WTC11 (cell line): ENCODE results near the gene ATP8B3. TPM values are rescaled to one million over a fixed set of nuclear protein-coding genes. Genes with fewer than 3 reads are reported as not detected.

Experiments used
- ATAC-seq: fragments of 200-7000 bp; cut with Tn5 transposase; 2 replicates; pipeline ENCODE4 v1.10.0; 2021; ENCODE audit warnings: mild to moderate bottlenecking, moderate library complexity
- CTCF ChIA-PET: fragments of 300-600 bp; sonication (Branson Sonifier 250); formaldehyde crosslinking; loops from one replicate; lab custom pipeline; 2021; ENCODE audit warnings: antibody characterized with exemption; lab: Charles Lee
- POLR2A ChIA-PET: fragments of 350-600 bp; sonication (Branson Sonifier 250); formaldehyde crosslinking; loops from one replicate; lab custom pipeline; 2021; ENCODE audit warnings: antibody characterized with exemption; lab: Charles Lee
- DNase-seq: peaks from one replicate; pipeline ENCODE4 v3.0.0; 2021; ENCODE audit warnings: low spot score
- H3K27ac Mint-ChIP-seq: 2 replicates; pipeline ENCODE4 v1.8.0; 2021; ENCODE audit warnings: mixed read lengths
- H3K27me3 Mint-ChIP-seq: 2 replicates; pipeline ENCODE4 v1.8.0; 2021; ENCODE audit warnings: low read depth, mild to moderate bottlenecking, moderate library complexity, mixed read lengths
- H3K36me3 Mint-ChIP-seq: 2 replicates; pipeline ENCODE4 v1.8.0; 2021; ENCODE audit warnings: mixed read lengths
- H3K4me1 Mint-ChIP-seq: 2 replicates; pipeline ENCODE4 v1.8.0; 2022; ENCODE audit warnings: mixed read lengths
- H3K4me3 Mint-ChIP-seq: 2 replicates; pipeline ENCODE4 v1.8.0; 2021; ENCODE audit warnings: mild to moderate bottlenecking, moderate library complexity, mixed read lengths
- H3K9me3 Mint-ChIP-seq: 2 replicates; pipeline ENCODE4 v1.8.0; 2021; ENCODE audit warnings: mixed read lengths
- ESRRA ChIP-seq: sonication (generic); formaldehyde crosslinking; IDR thresholded peaks from 2 replicates; pipeline ENCODE4 v1.8.1; 2022; ENCODE audit warnings: mild to moderate bottlenecking, missing genetic modification reagents, borderline replicate concordance
- ETV6 ChIP-seq: sonication (generic); formaldehyde crosslinking; IDR thresholded peaks from 2 replicates; pipeline ENCODE4 v1.8.1; 2022; ENCODE audit warnings: mild to moderate bottlenecking, missing genetic modification reagents
- FOXP4 ChIP-seq: sonication (generic); formaldehyde crosslinking; IDR thresholded peaks from 2 replicates; pipeline ENCODE4 v1.8.0; 2022; ENCODE audit warnings: mild to moderate bottlenecking, missing genetic modification reagents
- HMGA2 ChIP-seq: fragments of 250-450 bp; sonication (Bioruptor Pico); IDR thresholded peaks from 2 replicates; pipeline ENCODE4 v1.4.0; 2021; ENCODE audit warnings: mild to moderate bottlenecking, moderate library complexity
- IRF1 ChIP-seq: sonication (generic); formaldehyde crosslinking; IDR thresholded peaks from 2 replicates; pipeline ENCODE4 v1.8.0; 2023; ENCODE audit warnings: missing genetic modification reagents
- IRF2 ChIP-seq: sonication (generic); formaldehyde crosslinking; IDR thresholded peaks from 2 replicates; pipeline ENCODE4 v1.8.0; 2022; ENCODE audit warnings: low read depth, missing genetic modification reagents, borderline replicate concordance
- PRDM15 ChIP-seq: sonication (generic); formaldehyde crosslinking; IDR thresholded peaks from 2 replicates; pipeline ENCODE4 v1.8.0; 2022; ENCODE audit warnings: missing genetic modification reagents
- PRRX2 ChIP-seq: fragments of 250-450 bp; sonication (Bioruptor Pico); IDR thresholded peaks from 2 replicates; pipeline ENCODE4 v1.8.0; 2021; ENCODE audit warnings: mild to moderate bottlenecking
- SMAD4 ChIP-seq: sonication (generic); formaldehyde crosslinking; IDR thresholded peaks from 2 replicates; pipeline ENCODE4 v1.8.0; 2022; ENCODE audit warnings: mild to moderate bottlenecking, missing genetic modification reagents
- TCF7 ChIP-seq: sonication (generic); formaldehyde crosslinking; IDR thresholded peaks from 2 replicates; pipeline ENCODE4 v1.8.0; 2022; ENCODE audit warnings: mild to moderate bottlenecking, low read depth, missing genetic modification reagents, moderate library complexity
- ZBTB43 ChIP-seq: sonication (generic); formaldehyde crosslinking; IDR thresholded peaks from 2 replicates; pipeline ENCODE4 v1.8.1; 2023; ENCODE audit warnings: mild to moderate bottlenecking, missing genetic modification reagents
- ZNF219 ChIP-seq: sonication (generic); formaldehyde crosslinking; IDR thresholded peaks from 2 replicates; pipeline ENCODE4 v1.8.0; 2023; ENCODE audit warnings: missing genetic modification reagents, mild to moderate bottlenecking, borderline replicate concordance
- ZNF281 ChIP-seq: sonication (generic); formaldehyde crosslinking; IDR thresholded peaks from 2 replicates; pipeline ENCODE4 v1.8.0; 2023; ENCODE audit warnings: mild to moderate bottlenecking, missing genetic modification reagents
- ZNF423 ChIP-seq: fragments of 250-450 bp; sonication (Bioruptor Pico); IDR thresholded peaks from 2 replicates; pipeline ENCODE4 v2.1.2; 2022; ENCODE audit warnings: mild to moderate bottlenecking, moderate library complexity
- ZSCAN18 ChIP-seq: fragments of 250-450 bp; sonication (Bioruptor Pico); IDR thresholded peaks from 2 replicates; pipeline ENCODE4 v2.1.2; 2022; ENCODE audit warnings: mild to moderate bottlenecking, moderate library complexity
- total RNA-seq: library from RNA; stranded (reverse); gene quantifications from 3 replicates; pipeline ENCODE4 v1.2.3, GENCODE V29; 2021
- TF ChIP-seq, protein P1 (sequence below): sonication (generic); formaldehyde crosslinking; IDR thresholded peaks from 2 replicates; pipeline ENCODE4 v1.8.1; 2022; ENCODE audit warnings: low read depth, missing genetic modification reagents, borderline replicate concordance
- TF ChIP-seq, protein P2 (sequence below): sonication (generic); formaldehyde crosslinking; IDR thresholded peaks from 2 replicates; pipeline ENCODE4 v1.8.1; 2023; ENCODE audit warnings: mild to moderate bottlenecking, missing genetic modification reagents, moderate library complexity
- TF ChIP-seq, protein P3 (sequence below): fragments of 250-450 bp; sonication (Bioruptor Pico); IDR thresholded peaks from 2 replicates; pipeline ENCODE4 v1.9.0; 2021; ENCODE audit warnings: moderate library complexity, mild to moderate bottlenecking, inconsistent platforms, borderline replicate concordance

ATP8B3 gene
- total RNA-seq, 1 experiment from 2014 or later = 5.5 TPM

DNA sequence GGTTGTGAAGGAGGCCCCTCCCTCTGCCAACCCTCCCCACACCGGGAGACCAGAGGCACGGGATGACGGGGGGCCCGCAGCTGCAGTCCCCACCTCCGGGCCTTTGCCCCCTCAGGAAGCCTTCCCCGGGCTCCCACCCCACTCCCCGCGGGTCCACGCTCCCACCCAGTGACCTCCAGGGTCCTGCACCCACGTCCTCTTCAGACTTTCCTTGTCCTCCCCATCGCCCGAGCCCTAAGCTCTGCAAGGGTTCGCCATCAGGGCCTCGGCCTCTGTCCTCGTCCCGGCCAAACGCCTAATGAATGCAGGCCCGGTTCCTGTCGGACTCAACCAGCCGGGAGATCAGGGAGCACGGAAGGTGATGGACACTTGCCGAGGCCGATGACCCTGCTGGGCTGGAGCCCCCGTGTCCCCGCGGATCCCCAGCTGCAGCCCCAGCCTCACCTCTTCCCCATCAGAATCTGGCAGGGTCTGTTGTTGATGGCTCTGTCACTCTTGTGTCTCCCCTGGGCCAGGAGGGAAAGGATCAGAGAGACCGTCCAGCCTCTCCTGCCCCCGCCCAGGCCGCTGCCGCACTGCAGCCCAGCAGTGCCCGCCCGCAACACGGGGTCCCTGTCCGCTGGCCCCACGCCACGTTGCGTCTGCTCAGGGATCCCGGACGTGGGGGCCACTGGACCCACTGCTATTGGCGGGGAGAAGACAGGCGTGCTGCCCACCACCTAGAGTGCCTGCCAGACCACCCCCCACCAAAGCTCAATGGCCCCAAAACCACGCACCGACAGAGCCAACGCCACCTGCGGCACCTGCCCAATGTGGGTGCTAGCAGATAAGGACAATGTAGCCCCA lies 5.7 kb downstream of the ATP8B3 start:
- DNase-seq (no peak), ATAC-seq (no peak)
- no peak overlapping the region for H3K27ac Mint-ChIP-seq
- no peaks in the 10 kb centered on the region for H3K36me3 Mint-ChIP-seq
- TF ChIP-seq PRDM15 (CRISPR knock-in tag) = no peak
- TF ChIP-seq PRRX2 (CRISPR knock-in tag) = no peak
- TF ChIP-seq IRF2 (CRISPR knock-in tag) = no peak
- no peak for TF ChIP-seq ETV6 (CRISPR knock-in tag)
- no peak for TF ChIP-seq IRF1 (CRISPR knock-in tag)
- no peak for TF ChIP-seq FOXP4 (CRISPR knock-in tag)
- TF ChIP-seq ZBTB43 (CRISPR knock-in tag) = no peak
- no peak for TF ChIP-seq ZNF219 (CRISPR knock-in tag)
- TF ChIP-seq TCF7 = no peak
- TF ChIP-seq, protein P1, sequence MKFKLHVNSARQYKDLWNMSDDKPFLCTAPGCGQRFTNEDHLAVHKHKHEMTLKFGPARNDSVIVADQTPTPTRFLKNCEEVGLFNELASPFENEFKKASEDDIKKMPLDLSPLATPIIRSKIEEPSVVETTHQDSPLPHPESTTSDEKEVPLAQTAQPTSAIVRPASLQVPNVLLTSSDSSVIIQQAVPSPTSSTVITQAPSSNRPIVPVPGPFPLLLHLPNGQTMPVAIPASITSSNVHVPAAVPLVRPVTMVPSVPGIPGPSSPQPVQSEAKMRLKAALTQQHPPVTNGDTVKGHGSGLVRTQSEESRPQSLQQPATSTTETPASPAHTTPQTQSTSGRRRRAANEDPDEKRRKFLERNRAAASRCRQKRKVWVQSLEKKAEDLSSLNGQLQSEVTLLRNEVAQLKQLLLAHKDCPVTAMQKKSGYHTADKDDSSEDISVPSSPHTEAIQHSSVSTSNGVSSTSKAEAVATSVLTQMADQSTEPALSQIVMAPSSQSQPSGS (CRISPR knock-in tag) = no peak
- TF ChIP-seq HMGA2 (CRISPR knock-in tag) = no peak
- no peak for TF ChIP-seq SMAD4 (CRISPR knock-in tag)
- TF ChIP-seq, protein P2, sequence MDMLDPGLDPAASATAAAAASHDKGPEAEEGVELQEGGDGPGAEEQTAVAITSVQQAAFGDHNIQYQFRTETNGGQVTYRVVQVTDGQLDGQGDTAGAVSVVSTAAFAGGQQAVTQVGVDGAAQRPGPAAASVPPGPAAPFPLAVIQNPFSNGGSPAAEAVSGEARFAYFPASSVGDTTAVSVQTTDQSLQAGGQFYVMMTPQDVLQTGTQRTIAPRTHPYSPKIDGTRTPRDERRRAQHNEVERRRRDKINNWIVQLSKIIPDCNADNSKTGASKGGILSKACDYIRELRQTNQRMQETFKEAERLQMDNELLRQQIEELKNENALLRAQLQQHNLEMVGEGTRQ (CRISPR knock-in tag) = no peak
- TF ChIP-seq ESRRA (CRISPR knock-in tag) = no peak
- no peak for TF ChIP-seq ZNF281 (CRISPR knock-in tag)
- TF ChIP-seq, protein P3, sequence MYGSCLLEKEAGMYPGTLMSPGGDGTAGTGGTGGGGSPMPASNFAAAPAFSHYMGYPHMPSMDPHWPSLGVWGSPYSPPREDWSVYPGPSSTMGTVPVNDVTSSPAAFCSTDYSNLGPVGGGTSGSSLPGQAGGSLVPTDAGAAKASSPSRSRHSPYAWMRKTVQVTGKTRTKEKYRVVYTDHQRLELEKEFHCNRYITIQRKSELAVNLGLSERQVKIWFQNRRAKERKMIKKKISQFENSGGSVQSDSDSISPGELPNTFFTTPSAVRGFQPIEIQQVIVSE = no peak
- TF ChIP-seq ZSCAN18 = no peak
- TF ChIP-seq ZNF423 (CRISPR knock-in tag) = no peak
- no peak overlapping the region for H3K4me3 Mint-ChIP-seq
- no peaks in the 10 kb centered on the region for H3K4me1 Mint-ChIP-seq
- POLR2A ChIA-PET = no interaction called here
- CTCF ChIA-PET = interaction anchor here (0.8 to 2.3 kb wide), 5 partner anchors 12 to 38 kb away, joined by 3 to 14 read pairs (median 3); no protein-coding TSS in a partner anchor
- peaks cover 1% of the 10 kb centered on the region for H3K27me3 Mint-ChIP-seq
- no peaks in the 10 kb centered on the region for H3K9me3 Mint-ChIP-seq
